Stomach (tissue), 4 donors: ENCODE results near the gene SPATA32.

Experiments used
- EP300 ChIP-seq: sonication (generic); formaldehyde crosslinking; IDR thresholded peaks from one replicate; pipeline ENCODE4 v1.6.1; 2017; ENCODE audit warnings: antibody characterized with exemption
- POLR2A ChIP-seq, 4 donors: fragments of 450-650 bp; IDR thresholded peaks; one replicate each; pipeline ENCODE4 v1.6.1; 2016; ENCODE audit warnings: antibody characterized with exemption in 4 of 4, control low read depth in 2 of 4, mild to moderate bottlenecking in 1 of 4, moderate library complexity in 1 of 4
- POLR2AphosphoS5 ChIP-seq, 3 donors: sonication (generic); formaldehyde crosslinking; IDR thresholded peaks; one replicate each; pipeline ENCODE4 v1.6.1; 2016; ENCODE audit warnings: antibody characterized with exemption in 3 of 3
- TF ChIP-seq, protein P1 (sequence below), 7 experiments: fragments of 450-650 bp in 4 of 7; fragments of 200-600 bp in 3 of 7; sonication (generic) in 3 of 7; IDR thresholded peaks; one replicate each; pipeline ENCODE4 v1.5.1; 2016 to 2019; ENCODE audit warnings: antibody characterized with exemption in 7 of 7, control low read depth in 2 of 7, mild to moderate bottlenecking in 1 of 7

DNA sequence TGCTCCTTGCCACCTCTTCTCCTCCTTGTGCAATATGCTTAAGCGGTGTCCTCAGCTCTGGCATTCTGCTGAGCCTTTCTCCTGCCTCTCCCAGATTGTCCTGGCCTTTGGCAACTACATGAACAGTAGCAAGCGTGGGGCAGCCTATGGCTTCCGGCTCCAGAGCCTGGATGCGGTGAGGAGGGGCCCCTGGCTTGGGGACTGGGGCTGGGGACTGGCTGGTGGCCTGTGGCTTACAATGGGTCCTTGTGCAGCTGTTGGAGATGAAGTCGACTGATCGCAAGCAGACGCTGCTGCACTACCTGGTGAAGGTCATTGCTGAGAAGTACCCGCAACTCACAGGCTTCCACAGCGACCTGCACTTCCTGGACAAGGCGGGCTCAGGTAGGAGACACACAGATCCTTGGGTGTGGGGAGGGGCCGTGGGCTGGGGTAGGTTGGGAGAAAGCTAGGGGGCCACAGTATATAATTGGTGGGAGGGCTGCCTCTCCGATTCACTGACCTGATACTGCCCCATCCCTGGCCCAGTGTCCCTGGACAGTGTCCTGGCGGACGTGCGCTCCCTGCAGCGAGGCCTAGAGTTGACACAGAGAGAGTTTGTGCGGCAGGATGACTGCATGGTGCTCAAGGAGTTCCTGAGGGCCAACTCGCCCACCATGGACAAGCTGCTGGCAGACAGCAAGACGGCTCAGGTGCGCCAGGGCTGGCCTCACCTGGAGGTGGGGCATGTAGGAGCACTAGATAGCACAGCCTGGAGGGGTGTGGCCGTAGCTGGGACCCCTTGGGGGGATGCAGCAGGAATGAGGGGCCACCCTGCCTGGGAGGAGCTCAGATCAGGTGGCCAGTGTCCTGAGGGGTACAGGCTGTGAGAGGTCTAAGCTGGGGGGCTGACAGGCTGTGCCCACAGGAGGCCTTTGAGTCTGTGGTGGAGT, 16.9 kb downstream of the SPATA32 start:
- TF ChIP-seq, protein P1, sequence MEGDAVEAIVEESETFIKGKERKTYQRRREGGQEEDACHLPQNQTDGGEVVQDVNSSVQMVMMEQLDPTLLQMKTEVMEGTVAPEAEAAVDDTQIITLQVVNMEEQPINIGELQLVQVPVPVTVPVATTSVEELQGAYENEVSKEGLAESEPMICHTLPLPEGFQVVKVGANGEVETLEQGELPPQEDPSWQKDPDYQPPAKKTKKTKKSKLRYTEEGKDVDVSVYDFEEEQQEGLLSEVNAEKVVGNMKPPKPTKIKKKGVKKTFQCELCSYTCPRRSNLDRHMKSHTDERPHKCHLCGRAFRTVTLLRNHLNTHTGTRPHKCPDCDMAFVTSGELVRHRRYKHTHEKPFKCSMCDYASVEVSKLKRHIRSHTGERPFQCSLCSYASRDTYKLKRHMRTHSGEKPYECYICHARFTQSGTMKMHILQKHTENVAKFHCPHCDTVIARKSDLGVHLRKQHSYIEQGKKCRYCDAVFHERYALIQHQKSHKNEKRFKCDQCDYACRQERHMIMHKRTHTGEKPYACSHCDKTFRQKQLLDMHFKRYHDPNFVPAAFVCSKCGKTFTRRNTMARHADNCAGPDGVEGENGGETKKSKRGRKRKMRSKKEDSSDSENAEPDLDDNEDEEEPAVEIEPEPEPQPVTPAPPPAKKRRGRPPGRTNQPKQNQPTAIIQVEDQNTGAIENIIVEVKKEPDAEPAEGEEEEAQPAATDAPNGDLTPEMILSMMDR (IDR thresholded peaks at IDR 0.05) = no peak
- TF ChIP-seq POLR2A (IDR thresholded peaks at IDR 0.05) (no peak), POLR2AphosphoS5 (IDR thresholded peaks at IDR 0.05) (no peak), EP300 (no peak)
